Choroid plexus epithelial cell (primary cell): Measurements from ENCODE around the gene CAMK1D.

ENCODE experiments used
- DNase-seq: peaks from one replicate; pipeline ENCODE4 v3.0.0-alpha.2; 2010; ENCODE audit warnings: low read depth
- H3K4me3 ChIP-seq: 2 replicates; pipeline ENCODE4 v1.5.1; 2011; ENCODE audit warnings: low read depth, mild to moderate bottlenecking, control low read depth, low read length, moderate library complexity
- TF ChIP-seq, protein P1 (sequence below): conservative IDR thresholded peaks from 2 replicates; pipeline ENCODE4 v1.5.1; 2011; ENCODE audit warnings: low read depth, mild to moderate bottlenecking, control low read depth, inconsistent platforms, low read length, moderate library complexity

Gene CAMK1D

DNA sequence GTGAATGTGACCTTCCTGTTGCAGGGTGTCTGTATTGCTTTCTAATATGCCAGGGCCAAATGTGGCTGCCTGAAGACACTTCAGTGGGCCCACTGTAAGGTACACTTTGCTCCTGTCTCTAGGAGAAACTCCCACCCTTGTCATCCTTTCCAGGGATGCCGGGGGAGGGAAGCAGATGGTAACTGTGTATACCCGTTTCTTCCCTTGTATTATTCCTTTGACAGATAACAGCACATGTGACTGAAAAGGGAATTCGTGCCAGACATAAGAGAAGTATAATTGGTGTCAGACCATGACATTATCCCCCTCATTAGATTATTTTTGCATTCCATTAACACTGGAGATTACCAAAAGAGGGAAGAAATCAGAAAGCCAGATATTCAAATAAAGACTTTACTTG lies 317.7 kb downstream of the CAMK1D start:
- DNase-seq: no peak
- no peak overlapping the region for H3K4me3 ChIP-seq
- TF ChIP-seq, protein P1, sequence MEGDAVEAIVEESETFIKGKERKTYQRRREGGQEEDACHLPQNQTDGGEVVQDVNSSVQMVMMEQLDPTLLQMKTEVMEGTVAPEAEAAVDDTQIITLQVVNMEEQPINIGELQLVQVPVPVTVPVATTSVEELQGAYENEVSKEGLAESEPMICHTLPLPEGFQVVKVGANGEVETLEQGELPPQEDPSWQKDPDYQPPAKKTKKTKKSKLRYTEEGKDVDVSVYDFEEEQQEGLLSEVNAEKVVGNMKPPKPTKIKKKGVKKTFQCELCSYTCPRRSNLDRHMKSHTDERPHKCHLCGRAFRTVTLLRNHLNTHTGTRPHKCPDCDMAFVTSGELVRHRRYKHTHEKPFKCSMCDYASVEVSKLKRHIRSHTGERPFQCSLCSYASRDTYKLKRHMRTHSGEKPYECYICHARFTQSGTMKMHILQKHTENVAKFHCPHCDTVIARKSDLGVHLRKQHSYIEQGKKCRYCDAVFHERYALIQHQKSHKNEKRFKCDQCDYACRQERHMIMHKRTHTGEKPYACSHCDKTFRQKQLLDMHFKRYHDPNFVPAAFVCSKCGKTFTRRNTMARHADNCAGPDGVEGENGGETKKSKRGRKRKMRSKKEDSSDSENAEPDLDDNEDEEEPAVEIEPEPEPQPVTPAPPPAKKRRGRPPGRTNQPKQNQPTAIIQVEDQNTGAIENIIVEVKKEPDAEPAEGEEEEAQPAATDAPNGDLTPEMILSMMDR: no peak

DNA sequence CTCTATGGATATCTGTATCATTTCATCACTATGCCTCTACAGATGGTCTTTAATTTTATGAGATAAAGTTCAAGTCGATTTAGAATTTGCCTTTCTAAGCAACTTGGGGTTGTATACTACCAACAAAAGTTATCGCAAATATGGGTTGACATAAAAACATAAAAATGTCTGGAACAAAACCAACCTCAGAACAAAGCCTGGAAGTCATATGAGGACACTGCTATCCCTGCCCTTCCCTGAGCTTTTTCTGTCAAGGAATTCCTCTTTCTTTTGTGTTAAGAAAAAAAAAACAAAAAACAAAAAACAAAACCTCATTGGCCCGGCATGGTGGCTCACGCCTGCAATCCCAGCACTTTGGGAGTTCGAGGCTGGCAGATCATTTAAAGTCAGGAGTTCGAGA lies 319.3 kb downstream of the CAMK1D start:
- no peak for DNase-seq
- no peak overlapping the region for H3K4me3 ChIP-seq
- TF ChIP-seq, protein P1: no peak

DNA sequence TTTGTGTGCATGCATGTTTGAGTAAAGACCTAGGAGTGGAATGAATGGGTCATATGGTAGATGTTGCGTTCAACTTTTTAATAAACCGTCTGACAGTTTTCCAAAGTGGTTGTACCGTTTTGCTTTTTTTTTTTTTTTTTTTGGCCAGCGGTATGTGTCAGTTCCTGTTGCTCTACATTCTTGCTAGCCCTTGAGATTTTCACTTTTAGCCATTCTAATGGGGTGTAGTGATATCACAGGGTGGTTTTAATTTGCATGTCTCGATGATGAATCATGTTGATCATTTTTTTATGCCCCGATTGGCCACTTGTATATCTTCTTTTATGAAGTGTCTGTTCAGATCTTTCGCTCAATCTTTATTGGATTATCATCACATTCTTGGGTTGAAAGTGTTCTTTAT lies 320.7 kb downstream of the CAMK1D start:
- TF ChIP-seq, protein P1: no peak
- no peak overlapping the region for H3K4me3 ChIP-seq
- DNase-seq: no peak

DNA sequence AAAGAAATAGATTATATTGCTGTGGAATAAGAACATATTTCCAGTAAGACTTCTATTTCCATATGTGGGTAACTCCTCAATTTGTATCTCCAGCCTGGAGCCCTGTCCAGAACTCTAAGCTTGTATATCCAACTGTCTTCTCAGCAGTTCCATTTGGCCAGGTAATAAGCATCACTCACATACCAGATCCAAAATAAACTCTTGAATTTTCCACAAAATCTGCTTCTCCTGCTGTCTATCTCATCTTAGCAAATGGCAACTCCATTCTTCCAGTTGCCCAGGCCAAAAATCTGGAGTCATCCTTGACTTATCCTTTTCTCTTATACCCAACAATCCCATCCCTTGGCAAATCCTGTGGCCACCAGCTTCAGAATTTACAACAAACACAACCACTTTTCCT lies 325.8 kb downstream of the CAMK1D start:
- TF ChIP-seq, protein P1: no peak
- DNase-seq: no peak
- H3K4me3 ChIP-seq: no peak overlapping the region

DNA sequence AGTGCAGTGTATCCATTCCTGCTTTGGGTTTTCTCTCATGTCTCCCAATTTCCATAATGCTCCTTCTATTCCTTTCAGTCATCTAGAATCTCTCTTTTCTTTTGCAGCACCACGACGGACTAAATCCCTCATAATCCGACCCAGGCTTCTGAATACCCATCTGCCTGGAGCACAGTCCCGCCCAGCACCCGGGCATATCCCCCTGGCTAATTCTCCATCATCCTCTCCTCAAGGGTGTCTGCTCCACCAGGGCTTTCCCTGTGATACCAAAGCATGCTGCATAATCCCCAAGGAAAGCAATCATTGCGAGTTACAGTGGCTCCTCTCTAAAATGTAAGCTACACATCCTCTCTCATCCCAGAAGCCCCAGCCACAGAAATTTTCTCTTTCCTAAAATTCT lies 330.3 kb downstream of the CAMK1D start:
- TF ChIP-seq, protein P1: no peak
- DNase-seq: no peak
- no peak overlapping the region for H3K4me3 ChIP-seq

DNA sequence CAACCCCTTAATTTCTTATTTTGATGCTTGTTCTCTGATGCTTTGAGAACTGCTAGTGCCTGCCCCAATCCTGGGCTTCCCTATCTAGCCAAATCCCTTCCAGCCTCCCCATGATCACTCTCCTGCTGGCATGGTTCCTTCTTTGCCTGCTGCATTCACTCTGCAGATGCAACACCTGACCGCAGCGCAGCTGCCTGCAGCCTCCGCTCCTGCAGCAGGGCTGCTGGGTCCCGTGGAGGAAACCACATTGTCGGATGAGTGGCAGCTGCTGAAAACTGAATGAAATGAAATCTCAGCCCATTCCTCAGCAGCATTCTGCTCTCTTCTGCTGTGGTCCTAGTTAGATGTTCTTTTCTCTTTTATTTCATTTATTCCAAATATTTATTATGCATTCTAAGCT lies 331.9 kb downstream of the CAMK1D start:
- no peak overlapping the region for H3K4me3 ChIP-seq
- TF ChIP-seq, protein P1: no peak
- DNase-seq: no peak

DNA sequence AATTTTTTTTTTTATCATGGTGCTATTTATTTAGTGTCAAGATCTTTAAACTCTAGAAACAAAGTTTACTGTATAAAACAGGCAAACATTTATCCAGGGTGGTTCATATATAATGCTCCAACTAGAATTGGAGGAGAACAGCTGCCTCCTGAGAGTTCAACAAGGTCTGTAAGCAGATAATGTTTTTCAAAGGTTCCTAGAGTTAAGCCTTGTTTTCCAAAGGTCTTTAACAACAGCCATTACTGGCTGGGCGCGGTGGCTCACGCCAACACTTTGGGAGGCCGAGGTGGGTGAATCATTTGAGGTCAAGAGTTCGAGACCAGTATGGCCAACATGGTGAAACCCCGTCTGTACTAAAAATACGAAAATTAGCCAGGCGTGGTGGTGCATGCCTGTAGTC lies 335.4 kb downstream of the CAMK1D start:
- DNase-seq: no peak
- no peak overlapping the region for H3K4me3 ChIP-seq
- TF ChIP-seq, protein P1: no peak
